HG03139 (cell line): ENCODE measurements around the gene MRO.

Experiments used
- ATAC-seq: cut with Tn5 transposase; IDR thresholded peaks from one replicate; pipeline ENCODE4 v1.9.1; 2021; ENCODE audit not compliant: unreplicated experiment

Gene MRO

DNA sequence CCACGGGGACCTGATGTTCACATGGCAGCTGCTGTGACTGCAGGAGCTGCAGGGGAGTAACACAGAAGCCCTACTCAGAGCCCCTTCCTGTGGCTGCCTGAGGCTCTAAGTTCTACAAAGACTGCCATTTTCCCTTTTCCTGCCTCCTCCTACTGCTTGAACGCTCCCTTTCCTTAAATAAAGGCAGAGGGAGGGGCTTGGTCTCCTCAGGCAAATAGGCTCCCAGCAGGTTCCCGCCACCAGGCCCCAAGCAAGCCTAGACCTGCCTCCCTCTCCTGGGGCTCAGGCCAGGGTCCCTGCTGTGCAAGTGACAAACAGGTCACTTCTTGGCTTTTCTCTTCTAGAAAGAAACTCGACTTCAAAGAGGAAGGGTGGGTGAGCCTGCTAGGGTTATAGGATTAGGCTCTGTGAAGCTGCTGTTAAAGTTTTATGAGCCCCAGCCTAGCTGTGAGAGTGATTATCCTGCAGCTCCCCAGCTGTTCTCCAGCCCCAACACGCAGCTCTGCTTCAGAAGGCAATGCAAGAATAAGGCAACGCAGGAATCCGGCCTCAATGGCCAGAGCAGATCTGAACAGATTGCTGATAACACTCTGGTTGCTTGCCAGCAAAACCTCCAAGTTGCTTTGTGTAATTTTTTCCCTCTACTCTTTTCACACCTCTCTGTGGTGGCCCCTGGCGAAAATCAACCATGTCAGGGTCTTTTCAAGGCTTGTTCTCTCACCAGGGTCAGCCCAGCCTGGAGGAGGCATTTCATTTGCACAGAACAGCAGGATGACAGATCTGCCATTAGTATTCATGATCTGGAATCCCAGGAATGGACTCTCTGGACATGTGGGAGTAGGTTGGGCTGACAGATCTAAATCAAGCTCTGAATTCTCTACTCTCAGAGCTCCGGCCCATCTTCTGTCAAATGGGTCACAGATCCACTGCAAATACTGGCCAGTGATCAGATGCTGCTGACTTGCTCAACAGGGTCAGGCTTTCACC, 71.3 kb downstream of the MRO start:
- no peak for ATAC-seq

GRCh38 chr18:50747849-50748242, 72.0 kb downstream of the MRO start:
- no peak for ATAC-seq

GRCh38 chr18:50745945-50746344, 73.9 kb downstream of the MRO start:
- no peak for ATAC-seq
